HepG2 (cell line): ENCODE data around the gene LINS1. TPM values are rescaled to one million over a fixed set of nuclear protein-coding genes. Genes with fewer than 3 reads are reported as not detected.

Source experiments
- CHCHD3 ChIP-seq: sonication (generic); formaldehyde crosslinking; IDR thresholded peaks from 2 replicates; pipeline ENCODE4 v1.8.0; 2022; ENCODE audit warnings: mild to moderate bottlenecking, missing genetic modification reagents, moderate library complexity
- GATA4 ChIP-seq: sonication (generic); IDR thresholded peaks from 2 replicates; pipeline ENCODE4 v1.6.1; 2016; ENCODE audit warnings: antibody characterized with exemption, low read depth, borderline replicate concordance
- SYNCRIP ChIP-seq: fragments of 200-400 bp; formaldehyde crosslinking; IDR thresholded peaks from 2 replicates; pipeline ENCODE4 v1.6.1; 2018; ENCODE audit warnings: mild to moderate bottlenecking, low read depth, low read length; ENCODE audit not compliant: insufficient read depth
- ZNF207 ChIP-seq: fragments of 450-650 bp; IDR thresholded peaks from 2 replicates; pipeline ENCODE4 v1.6.1; 2016; ENCODE audit warnings: antibody characterized with exemption, borderline replicate concordance
- ZNF878 ChIP-seq: sonication (generic); formaldehyde crosslinking; IDR thresholded peaks from 2 replicates; pipeline ENCODE4 v1.8.1; 2023; ENCODE audit warnings: mild to moderate bottlenecking, missing genetic modification reagents, moderate library complexity
- polyA plus RNA-seq, 8 experiments: library from polyadenylated mRNA; depleted of rRNA in 3 of 8; stranded (reverse) in 7 of 8; unstranded in 1 of 8; fragments of >200 nt; fragmentation: Illumina TruSeq in 4 of 8; extraction: Trizol in 4 of 8; gene quantifications; 2 replicates each; pipeline versions ENCODE4 v1.2.1 to v1.2.3, GENCODE V29; 2011 to 2016; ENCODE audit warnings: low read depth in 4 of 8, missing spikeins in 1 of 8, mixed read lengths in 1 of 8; ENCODE audit not compliant: insufficient read depth in 1 of 8
- small RNA-seq, 3 experiments: library from RNA; depleted of rRNA; stranded (forward); fragments of <200 nt; gene quantifications; one replicate each; pipeline ENCODE3, GENCODE V24; 2012; ENCODE audit warnings: low read depth in 2 of 3, low replicate concordance in 1 of 3; ENCODE audit not compliant: insufficient read length in 3 of 3, insufficient read depth in 2 of 3
- total RNA-seq, 5 experiments: library from RNA; depleted of rRNA; stranded (reverse); fragments of >200 nt; fragmentation: Illumina TruSeq; extraction: Trizol; gene quantifications; 2 replicates each; pipeline ENCODE4 v1.2.3, GENCODE V29; 2016; ENCODE audit warnings: low read depth in 1 of 5
- TF ChIP-seq, protein P1 (sequence below): sonication (generic); formaldehyde crosslinking; IDR thresholded peaks from 2 replicates; pipeline ENCODE4 v1.4.0; 2020; ENCODE audit warnings: mild to moderate bottlenecking, missing genetic modification reagents

Gene LINS1
- total and polyA plus RNA-seq, 2 of the 13 experiments (the other 11 are each of a cell fraction or from before 2014, with no cell fraction given) = 9.8 to 10.4 TPM

DNA sequence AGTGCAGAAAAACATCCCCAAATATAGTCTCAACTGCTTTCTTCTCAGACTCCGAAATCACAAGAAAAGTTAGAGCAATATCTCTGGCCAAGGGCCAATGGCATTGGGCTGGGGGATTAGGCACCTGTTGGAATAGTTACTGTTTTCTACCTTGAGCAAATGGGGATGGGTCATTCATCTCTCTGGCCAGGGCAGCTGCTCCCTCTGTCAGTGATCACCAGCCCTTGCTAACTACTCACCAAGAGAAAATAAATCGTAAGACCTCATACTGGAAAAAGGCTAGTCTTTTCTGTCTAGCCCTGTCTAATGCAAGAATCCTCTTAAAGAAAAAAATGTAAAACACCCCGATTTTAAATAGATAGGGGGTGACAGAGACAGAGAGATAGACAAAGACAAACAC is 84.1 kb downstream of the LINS1 start (continued):
- no peak for TF ChIP-seq SYNCRIP
- TF ChIP-seq CHCHD3 (CRISPR knock-in tag) = no peak
- TF ChIP-seq GATA4 = no peak
- TF ChIP-seq ZNF878 (CRISPR knock-in tag) = no peak
- no peak for TF ChIP-seq ZNF207
- TF ChIP-seq, protein P1, sequence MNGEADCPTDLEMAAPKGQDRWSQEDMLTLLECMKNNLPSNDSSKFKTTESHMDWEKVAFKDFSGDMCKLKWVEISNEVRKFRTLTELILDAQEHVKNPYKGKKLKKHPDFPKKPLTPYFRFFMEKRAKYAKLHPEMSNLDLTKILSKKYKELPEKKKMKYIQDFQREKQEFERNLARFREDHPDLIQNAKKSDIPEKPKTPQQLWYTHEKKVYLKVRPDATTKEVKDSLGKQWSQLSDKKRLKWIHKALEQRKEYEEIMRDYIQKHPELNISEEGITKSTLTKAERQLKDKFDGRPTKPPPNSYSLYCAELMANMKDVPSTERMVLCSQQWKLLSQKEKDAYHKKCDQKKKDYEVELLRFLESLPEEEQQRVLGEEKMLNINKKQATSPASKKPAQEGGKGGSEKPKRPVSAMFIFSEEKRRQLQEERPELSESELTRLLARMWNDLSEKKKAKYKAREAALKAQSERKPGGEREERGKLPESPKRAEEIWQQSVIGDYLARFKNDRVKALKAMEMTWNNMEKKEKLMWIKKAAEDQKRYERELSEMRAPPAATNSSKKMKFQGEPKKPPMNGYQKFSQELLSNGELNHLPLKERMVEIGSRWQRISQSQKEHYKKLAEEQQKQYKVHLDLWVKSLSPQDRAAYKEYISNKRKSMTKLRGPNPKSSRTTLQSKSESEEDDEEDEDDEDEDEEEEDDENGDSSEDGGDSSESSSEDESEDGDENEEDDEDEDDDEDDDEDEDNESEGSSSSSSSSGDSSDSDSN = no peak

Small RNAs within 50 kb of the gene (small RNA-seq; reads per million reads assigned to genes)
- gene RF00019 = 0 reads per million in 3 experiments
- 0 reads per million in 3 experiments for gene RNU6-181P
- 0 reads per million in 3 experiments for gene RNU6-322P

Other genes with a start within 250 kb of the LINS1 start
- gene CERS3, start 73.2 kb downstream of the LINS1 start, total RNA-seq (2016; rRNA removed; fragmentation: Illumina TruSeq; extraction: Trizol) = not detected in 2 replicates
- gene CERS3, start 73.2 kb downstream of the LINS1 start, polyA plus RNA-seq (2011; rRNA removed) = not detected in 2 replicates
- gene ASB7, start 405 bp upstream of the LINS1 start, total RNA-seq (2016; rRNA removed; fragmentation: Illumina TruSeq; extraction: Trizol) = 12.1 and 15.2 TPM in 2 replicates
- 7.7 and 8.3 TPM in 2 replicates for gene ASB7, start 405 bp upstream of the LINS1 start, polyA plus RNA-seq (2011; rRNA removed)